ENCODE measurements around the gene ZBTB4. TPM values are rescaled to one million over a fixed set of nuclear protein-coding genes. Genes with fewer than 3 reads are reported as not detected.

ZBTB4 gene
- total and polyA plus RNA-seq, 9 of the 15 experiments (the other 6 are each of a cell fraction or from before 2014, with no cell fraction given), result 0.92 to 6.9 (median 3.3) TPM

DNA sequence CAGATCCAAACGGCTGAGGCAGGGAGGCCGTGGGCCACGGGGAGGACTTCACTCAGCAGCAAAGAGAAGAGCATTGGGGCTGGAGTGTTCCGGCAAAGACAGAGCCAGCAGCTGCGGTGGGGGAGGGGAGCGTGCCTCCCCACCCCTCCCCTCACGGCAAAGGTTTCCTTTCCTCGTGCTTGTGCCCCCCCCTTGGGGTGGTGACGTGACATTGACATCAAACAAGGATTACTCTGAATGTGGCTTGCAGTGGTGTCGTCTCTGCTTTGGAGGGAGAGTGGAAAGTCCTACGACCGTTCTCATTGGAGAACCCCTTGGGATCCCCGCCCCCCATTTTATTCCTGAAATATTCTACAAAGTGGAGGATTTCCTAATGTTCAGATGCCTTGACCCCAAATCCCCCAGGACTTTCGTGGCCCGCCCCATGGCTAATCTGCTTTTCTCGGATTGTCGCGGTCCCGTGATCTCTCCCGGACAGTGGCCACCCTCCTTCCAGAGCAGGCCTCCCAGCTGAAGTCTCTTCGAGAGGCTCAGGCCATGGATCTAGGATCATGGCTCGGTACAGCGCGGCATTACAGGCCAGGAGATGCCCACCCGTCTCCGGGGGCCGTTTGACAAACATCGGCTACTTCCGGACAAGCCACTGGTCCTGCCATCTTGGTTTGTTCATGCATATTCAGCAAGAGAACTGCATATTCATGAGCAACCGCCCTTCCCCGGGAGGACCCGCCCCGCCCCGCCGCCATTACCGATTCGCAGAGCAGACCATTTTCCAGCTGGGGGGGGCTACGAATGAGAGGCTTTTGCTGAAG, 4.0 kb upstream of the ZBTB4 start (continued):
- TF ChIP-seq, protein P1, sequence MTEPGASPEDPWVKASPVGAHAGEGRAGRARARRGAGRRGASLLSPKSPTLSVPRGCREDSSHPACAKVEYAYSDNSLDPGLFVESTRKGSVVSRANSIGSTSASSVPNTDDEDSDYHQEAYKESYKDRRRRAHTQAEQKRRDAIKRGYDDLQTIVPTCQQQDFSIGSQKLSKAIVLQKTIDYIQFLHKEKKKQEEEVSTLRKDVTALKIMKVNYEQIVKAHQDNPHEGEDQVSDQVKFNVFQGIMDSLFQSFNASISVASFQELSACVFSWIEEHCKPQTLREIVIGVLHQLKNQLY (CRISPR knock-in tag; conservative IDR thresholded peaks at IDR 0.05), result no peak
- TF ChIP-seq MAZ (CRISPR knock-in tag; conservative IDR thresholded peaks at IDR 0.05 in 1 of 2, IDR thresholded peaks at IDR 0.05 in 1 of 2), result peak; percentile 95 to 96
- TF ChIP-seq TCF7 (IDR thresholded peaks at IDR 0.05; ENCODE audit: borderline replicate concordance), result no peak
- TF ChIP-seq, protein P2, sequence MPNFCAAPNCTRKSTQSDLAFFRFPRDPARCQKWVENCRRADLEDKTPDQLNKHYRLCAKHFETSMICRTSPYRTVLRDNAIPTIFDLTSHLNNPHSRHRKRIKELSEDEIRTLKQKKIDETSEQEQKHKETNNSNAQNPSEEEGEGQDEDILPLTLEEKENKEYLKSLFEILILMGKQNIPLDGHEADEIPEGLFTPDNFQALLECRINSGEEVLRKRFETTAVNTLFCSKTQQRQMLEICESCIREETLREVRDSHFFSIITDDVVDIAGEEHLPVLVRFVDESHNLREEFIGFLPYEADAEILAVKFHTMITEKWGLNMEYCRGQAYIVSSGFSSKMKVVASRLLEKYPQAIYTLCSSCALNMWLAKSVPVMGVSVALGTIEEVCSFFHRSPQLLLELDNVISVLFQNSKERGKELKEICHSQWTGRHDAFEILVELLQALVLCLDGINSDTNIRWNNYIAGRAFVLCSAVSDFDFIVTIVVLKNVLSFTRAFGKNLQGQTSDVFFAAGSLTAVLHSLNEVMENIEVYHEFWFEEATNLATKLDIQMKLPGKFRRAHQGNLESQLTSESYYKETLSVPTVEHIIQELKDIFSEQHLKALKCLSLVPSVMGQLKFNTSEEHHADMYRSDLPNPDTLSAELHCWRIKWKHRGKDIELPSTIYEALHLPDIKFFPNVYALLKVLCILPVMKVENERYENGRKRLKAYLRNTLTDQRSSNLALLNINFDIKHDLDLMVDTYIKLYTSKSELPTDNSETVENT (CRISPR knock-in tag; IDR thresholded peaks at IDR 0.05), result no peak
- TF ChIP-seq DDX20 (tag; IDR thresholded peaks at IDR 0.05; ENCODE audit: low read depth), result no peak
- TF ChIP-seq ATF1 (CRISPR knock-in tag; IDR thresholded peaks at IDR 0.05), result peak; percentile 49; the same call in 1 of the 2 replicates
- TF ChIP-seq ATF1 (tag; IDR thresholded peaks at IDR 0.05), result peak; percentile 96
- TF ChIP-seq ZNF668 (CRISPR knock-in tag; IDR thresholded peaks at IDR 0.05), result no peak
- peak; percentile 18 for TF ChIP-seq FIP1L1 (IDR thresholded peaks at IDR 0.05; ENCODE audit: low read depth, low read length, poor library complexity, severe bottlenecking)
- TF ChIP-seq HNRNPUL1 (IDR thresholded peaks at IDR 0.05; ENCODE audit: low read length), result no peak
- TF ChIP-seq ZNF316 (IDR thresholded peaks at IDR 0.05), result no peak
- TF ChIP-seq ZSCAN32 (CRISPR knock-in tag; IDR thresholded peaks at IDR 0.05), result no peak
- TF ChIP-seq NR2C2 (CRISPR knock-in tag; IDR thresholded peaks at IDR 0.05), result no peak
- TF ChIP-seq NR2C2 (tag; IDR thresholded peaks at IDR 0.05), result no peak
- no peak for TF ChIP-seq ZNF24 (IDR thresholded peaks at IDR 0.05)
- TF ChIP-seq TSC22D4 (tag; IDR thresholded peaks at IDR 0.05), result no peak
- TF ChIP-seq TAF1 (IDR thresholded peaks at IDR 0.05; ENCODE audit: control insufficient read depth, extremely low read depth, insufficient read depth, low read length, severe bottlenecking), result peak; percentile 33
- TF ChIP-seq, protein P3, sequence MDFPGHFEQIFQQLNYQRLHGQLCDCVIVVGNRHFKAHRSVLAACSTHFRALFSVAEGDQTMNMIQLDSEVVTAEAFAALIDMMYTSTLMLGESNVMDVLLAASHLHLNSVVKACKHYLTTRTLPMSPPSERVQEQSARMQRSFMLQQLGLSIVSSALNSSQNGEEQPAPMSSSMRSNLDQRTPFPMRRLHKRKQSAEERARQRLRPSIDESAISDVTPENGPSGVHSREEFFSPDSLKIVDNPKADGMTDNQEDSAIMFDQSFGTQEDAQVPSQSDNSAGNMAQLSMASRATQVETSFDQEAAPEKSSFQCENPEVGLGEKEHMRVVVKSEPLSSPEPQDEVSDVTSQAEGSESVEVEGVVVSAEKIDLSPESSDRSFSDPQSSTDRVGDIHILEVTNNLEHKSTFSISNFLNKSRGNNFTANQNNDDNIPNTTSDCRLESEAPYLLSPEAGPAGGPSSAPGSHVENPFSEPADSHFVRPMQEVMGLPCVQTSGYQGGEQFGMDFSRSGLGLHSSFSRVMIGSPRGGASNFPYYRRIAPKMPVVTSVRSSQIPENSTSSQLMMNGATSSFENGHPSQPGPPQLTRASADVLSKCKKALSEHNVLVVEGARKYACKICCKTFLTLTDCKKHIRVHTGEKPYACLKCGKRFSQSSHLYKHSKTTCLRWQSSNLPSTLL (IDR thresholded peaks at IDR 0.05), result no peak
- TF ChIP-seq ZNF347 (CRISPR knock-in tag; IDR thresholded peaks at IDR 0.05; ENCODE audit: low read depth), result no peak
- TF ChIP-seq, protein P4, sequence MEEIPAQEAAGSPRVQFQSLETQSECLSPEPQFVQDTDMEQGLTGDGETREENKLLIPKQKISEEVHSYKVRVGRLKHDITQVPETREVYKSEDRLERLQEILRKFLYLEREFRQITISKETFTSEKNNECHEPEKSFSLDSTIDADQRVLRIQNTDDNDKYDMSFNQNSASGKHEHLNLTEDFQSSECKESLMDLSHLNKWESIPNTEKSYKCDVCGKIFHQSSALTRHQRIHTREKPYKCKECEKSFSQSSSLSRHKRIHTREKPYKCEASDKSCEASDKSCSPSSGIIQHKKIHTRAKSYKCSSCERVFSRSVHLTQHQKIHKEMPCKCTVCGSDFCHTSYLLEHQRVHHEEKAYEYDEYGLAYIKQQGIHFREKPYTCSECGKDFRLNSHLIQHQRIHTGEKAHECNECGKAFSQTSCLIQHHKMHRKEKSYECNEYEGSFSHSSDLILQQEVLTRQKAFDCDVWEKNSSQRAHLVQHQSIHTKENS (CRISPR knock-in tag; IDR thresholded peaks at IDR 0.05), result no peak
- no peak for TF ChIP-seq ZNF324 (CRISPR knock-in tag; IDR thresholded peaks at IDR 0.05)
- no peak for TF ChIP-seq JUN (IDR thresholded peaks at IDR 0.05; ENCODE audit: borderline replicate concordance, low read depth, low read length)
- no peak for TF ChIP-seq JUN (CRISPR knock-in tag; IDR thresholded peaks at IDR 0.05; ENCODE audit: borderline replicate concordance)
- TF ChIP-seq ZC3H8 (IDR thresholded peaks at IDR 0.05), result no peak
